Keratinocyte (primary cell): Measurements from ENCODE around the gene TSHZ2.

ENCODE experiments used
- EZH2 ChIP-seq: IDR thresholded peaks from one replicate; pipeline ENCODE4 v1.6.1; 2012; ENCODE audit warnings: inconsistent platforms, mild to moderate bottlenecking, low read length, moderate library complexity
- TF ChIP-seq, protein P1 (sequence below), 3 experiments: IDR thresholded peaks in 1 of 3; conservative IDR thresholded peaks in 1 of 3; optimal IDR thresholded peaks in 1 of 3; 2 replicates in 2 of 3; 3 replicates in 1 of 3; pipeline versions ENCODE3 to v1.5.1; 2011; ENCODE audit warnings: low read length in 3 of 3, mild to moderate bottlenecking in 3 of 3, moderate library complexity in 2 of 3, control low read depth in 1 of 3, inconsistent platforms in 1 of 3; ENCODE audit not compliant: insufficient read depth in 2 of 3; ENCODE audit errors: extremely low read depth in 1 of 3

DNA sequence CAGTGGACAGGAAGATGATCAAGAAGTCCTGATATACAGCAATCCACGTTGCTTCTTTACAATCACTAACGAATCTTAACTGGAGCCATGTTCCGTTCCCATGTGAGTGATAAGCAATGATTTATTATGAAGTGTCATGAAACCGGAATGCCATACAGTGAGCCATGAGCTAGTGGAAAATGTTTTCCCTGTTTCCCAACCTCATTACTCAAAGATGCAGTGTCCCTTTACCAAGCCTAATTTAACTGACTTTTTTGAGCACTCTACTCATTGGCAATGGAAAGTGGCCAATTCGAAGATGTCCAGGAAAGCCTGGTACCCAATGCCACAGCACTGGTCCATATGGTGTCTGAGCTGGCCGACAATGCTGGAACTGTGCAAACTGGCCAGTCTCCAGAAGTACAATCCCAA is 473.2 kb downstream of the TSHZ2 start:
- TF ChIP-seq, protein P1, sequence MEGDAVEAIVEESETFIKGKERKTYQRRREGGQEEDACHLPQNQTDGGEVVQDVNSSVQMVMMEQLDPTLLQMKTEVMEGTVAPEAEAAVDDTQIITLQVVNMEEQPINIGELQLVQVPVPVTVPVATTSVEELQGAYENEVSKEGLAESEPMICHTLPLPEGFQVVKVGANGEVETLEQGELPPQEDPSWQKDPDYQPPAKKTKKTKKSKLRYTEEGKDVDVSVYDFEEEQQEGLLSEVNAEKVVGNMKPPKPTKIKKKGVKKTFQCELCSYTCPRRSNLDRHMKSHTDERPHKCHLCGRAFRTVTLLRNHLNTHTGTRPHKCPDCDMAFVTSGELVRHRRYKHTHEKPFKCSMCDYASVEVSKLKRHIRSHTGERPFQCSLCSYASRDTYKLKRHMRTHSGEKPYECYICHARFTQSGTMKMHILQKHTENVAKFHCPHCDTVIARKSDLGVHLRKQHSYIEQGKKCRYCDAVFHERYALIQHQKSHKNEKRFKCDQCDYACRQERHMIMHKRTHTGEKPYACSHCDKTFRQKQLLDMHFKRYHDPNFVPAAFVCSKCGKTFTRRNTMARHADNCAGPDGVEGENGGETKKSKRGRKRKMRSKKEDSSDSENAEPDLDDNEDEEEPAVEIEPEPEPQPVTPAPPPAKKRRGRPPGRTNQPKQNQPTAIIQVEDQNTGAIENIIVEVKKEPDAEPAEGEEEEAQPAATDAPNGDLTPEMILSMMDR (optimal IDR thresholded peaks at IDR 0.05 in 1 of 3, IDR thresholded peaks at IDR 0.05 in 1 of 3, conservative IDR thresholded peaks at IDR 0.05 in 1 of 3; ENCODE audit: extremely low read depth in 1 of 3, insufficient read depth in 2 of 3, low read length in 3 of 3): no peak
- TF ChIP-seq EZH2: no peak
